ENCODE results near the gene SYPL1.

The SYPL1 gene

DNA sequence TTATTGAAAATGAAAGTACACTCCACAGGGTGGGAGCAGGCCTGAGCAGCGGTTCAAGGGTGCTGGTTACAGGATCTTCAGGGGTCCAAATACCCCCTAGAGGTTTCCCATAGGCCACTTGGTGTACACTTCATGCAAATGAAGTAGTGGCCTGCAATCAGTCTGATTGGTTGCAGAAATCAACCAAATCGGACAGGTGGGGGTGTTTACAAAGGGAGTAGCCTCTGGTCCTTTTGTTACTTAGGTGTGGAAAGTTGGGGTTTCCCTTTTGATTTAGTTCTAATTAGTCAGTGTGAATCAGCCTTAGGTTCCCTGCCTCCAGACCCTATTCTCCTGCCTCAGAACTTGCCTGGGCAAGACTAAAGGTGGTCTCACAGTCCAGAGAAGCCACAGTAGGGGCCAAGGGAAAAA is 49.6 kb downstream of the SYPL1 start:
- TF ChIP-seq POLR2A (IDR thresholded peaks at IDR 0.05; ENCODE audit: extremely low read depth, insufficient read length) (no peak), MYC (IDR thresholded peaks at IDR 0.05; ENCODE audit: low read depth, low read length) (no peak)
- TF ChIP-seq, protein P1, sequence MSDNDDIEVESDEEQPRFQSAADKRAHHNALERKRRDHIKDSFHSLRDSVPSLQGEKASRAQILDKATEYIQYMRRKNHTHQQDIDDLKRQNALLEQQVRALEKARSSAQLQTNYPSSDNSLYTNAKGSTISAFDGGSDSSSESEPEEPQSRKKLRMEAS (IDR thresholded peaks at IDR 0.05; ENCODE audit: low read depth, low read length) = no peak
- TF ChIP-seq, protein P2, sequence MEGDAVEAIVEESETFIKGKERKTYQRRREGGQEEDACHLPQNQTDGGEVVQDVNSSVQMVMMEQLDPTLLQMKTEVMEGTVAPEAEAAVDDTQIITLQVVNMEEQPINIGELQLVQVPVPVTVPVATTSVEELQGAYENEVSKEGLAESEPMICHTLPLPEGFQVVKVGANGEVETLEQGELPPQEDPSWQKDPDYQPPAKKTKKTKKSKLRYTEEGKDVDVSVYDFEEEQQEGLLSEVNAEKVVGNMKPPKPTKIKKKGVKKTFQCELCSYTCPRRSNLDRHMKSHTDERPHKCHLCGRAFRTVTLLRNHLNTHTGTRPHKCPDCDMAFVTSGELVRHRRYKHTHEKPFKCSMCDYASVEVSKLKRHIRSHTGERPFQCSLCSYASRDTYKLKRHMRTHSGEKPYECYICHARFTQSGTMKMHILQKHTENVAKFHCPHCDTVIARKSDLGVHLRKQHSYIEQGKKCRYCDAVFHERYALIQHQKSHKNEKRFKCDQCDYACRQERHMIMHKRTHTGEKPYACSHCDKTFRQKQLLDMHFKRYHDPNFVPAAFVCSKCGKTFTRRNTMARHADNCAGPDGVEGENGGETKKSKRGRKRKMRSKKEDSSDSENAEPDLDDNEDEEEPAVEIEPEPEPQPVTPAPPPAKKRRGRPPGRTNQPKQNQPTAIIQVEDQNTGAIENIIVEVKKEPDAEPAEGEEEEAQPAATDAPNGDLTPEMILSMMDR (IDR thresholded peaks at IDR 0.05; ENCODE audit: low read depth, low read length) = no peak
- no peak for DNase-seq (ENCODE audit: low read depth)
- no peak overlapping the region for H3K4me3 ChIP-seq (ENCODE audit: low read depth, low read length)

DNA sequence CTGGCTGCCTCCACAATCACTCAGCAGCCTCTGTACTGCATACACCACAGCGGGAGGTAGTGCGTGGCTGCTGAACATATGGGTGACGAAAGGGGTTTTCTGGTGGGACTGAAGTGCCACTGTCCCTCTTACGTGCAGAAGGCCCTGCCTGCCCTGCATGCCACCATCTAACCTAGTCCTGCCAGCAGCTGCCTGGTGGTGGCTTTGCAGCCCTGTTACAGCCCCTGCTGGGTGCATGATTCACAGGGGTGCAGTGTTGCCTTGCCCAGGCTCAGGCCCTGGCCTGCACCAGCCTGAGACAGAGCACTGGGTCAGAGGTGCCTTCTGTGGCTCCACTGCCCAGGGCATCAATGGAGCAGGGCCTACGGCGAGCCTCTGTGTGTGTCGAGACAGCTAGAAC is 50.1 kb downstream of the SYPL1 start:
- no peak for DNase-seq (ENCODE audit: low read depth)
- no peak overlapping the region for H3K4me3 ChIP-seq (ENCODE audit: low read depth, low read length)
- TF ChIP-seq MYC (IDR thresholded peaks at IDR 0.05; ENCODE audit: low read depth, low read length) = no peak
- TF ChIP-seq, protein P1 (IDR thresholded peaks at IDR 0.05; ENCODE audit: low read depth, low read length) = no peak
- TF ChIP-seq, protein P2 (IDR thresholded peaks at IDR 0.05; ENCODE audit: low read depth, low read length) = no peak
- no peak for TF ChIP-seq POLR2A (IDR thresholded peaks at IDR 0.05; ENCODE audit: extremely low read depth, insufficient read length)

DNA sequence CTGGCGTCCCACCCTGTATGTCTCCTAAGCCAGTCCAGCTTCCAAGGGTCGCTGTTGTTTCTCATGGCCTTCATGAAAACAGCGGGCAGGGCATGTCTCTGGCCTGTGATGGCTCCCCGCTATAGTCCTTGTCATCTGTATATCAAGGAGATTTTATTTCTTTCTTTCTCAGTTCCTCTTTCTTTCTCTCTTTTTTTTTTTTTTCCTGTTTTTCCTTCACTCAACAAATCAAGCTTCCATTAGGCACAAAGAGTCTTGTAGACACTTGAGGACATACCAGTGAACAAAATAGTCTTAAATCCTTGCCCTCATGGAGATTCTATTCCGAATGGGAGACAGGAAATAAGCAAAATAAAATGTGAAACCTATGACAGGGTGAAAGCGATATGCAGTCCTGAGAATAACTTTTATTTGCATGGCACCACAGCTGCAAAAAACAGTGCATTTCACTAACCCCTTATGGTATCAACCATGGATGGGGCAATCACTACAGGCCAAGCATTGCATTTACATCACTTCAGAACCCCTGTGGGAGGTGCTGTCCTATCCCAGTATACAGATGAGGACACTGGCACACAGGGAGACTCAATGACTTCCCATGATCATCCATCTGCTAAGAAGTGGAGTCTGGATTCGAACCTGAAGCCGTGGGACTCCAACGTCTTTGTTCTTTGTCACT is 50.7 kb downstream of the SYPL1 start:
- no peak for TF ChIP-seq MYC (IDR thresholded peaks at IDR 0.05; ENCODE audit: low read depth, low read length)
- TF ChIP-seq, protein P1 (IDR thresholded peaks at IDR 0.05; ENCODE audit: low read depth, low read length) = no peak
- no peak for TF ChIP-seq POLR2A (IDR thresholded peaks at IDR 0.05; ENCODE audit: extremely low read depth, insufficient read length)
- TF ChIP-seq, protein P2 (IDR thresholded peaks at IDR 0.05; ENCODE audit: low read depth, low read length) = no peak
- H3K4me3 ChIP-seq (ENCODE audit: low read depth, low read length) = no peak overlapping the region
- DNase-seq (ENCODE audit: low read depth) = no peak

DNA sequence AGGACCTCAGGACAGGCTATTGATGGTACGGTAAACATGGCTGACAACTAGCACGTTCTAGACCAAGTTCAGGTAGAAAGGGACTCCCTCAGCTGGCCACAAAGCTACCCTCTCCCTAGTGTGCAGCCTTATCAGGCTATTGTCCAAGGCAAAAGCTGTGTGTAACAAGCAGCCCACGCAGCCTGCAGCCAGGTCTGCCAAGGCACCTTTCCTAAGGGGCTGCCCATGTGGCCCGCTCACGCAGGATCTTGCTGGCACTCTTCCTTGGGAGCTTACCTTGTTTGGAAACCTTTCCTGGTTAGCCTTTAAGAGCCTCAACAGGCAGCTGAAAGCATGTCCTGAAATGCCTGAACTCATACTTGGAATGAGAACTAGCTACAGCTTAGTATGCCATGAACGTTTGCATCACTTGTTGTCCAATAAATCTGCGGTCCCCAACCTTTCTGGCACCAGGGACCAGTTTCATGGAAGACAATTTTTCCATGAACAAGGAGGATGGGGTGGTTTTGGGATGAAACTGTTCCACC is 51.7 kb downstream of the SYPL1 start:
- TF ChIP-seq, protein P2 (IDR thresholded peaks at IDR 0.05; ENCODE audit: low read depth, low read length) = no peak
- TF ChIP-seq, protein P1 (IDR thresholded peaks at IDR 0.05; ENCODE audit: low read depth, low read length) = no peak
- TF ChIP-seq MYC (IDR thresholded peaks at IDR 0.05; ENCODE audit: low read depth, low read length) (no peak), POLR2A (IDR thresholded peaks at IDR 0.05; ENCODE audit: extremely low read depth, insufficient read length) (no peak)
- no peak overlapping the region for H3K4me3 ChIP-seq (ENCODE audit: low read depth, low read length)
- no peak for DNase-seq (ENCODE audit: low read depth)

DNA sequence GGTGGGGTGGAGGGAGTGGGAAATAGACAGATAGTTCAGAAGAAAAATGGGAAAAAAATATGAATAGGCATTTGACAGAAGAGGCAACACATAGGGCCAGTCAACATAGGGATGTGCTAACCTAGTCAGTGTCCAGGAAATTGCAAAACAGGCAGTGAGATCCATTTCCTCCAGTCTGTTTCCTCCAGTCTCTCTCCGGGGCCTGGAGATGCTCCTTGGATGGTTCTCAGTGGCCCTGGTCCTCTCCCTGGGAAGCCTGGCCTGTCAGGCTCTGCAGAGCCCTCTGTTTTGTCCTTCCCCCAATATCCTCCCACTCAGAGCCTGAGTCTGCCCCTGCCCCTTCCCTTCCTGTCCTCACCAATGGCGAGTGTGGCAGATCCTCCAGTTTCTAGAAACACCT is 52.6 kb downstream of the SYPL1 start:
- DNase-seq (ENCODE audit: low read depth) = peak; percentile 46
- H3K4me3 ChIP-seq (ENCODE audit: low read depth, low read length) = no peak overlapping the region
- TF ChIP-seq MYC (IDR thresholded peaks at IDR 0.05; ENCODE audit: low read depth, low read length) (no peak), POLR2A (IDR thresholded peaks at IDR 0.05; ENCODE audit: extremely low read depth, insufficient read length) (no peak)
- TF ChIP-seq, protein P1 (IDR thresholded peaks at IDR 0.05; ENCODE audit: low read depth, low read length) = no peak
- TF ChIP-seq, protein P2 (IDR thresholded peaks at IDR 0.05; ENCODE audit: low read depth, low read length) = no peak
